Prostate gland (tissue), 2 donors: ENCODE results near the gene PRRT1.
"Not testable (repeated sequence)": the region's sequence is repeated elsewhere in the genome, so short reads cannot be mapped to it uniquely, and the experiment has no call there.

Source experiments
- CTCF ChIP-seq, 4 experiments: fragments of 200-600 bp in 2 of 4; fragments of 450-650 bp in 2 of 4; sonication (generic) in 2 of 4; IDR thresholded peaks; 1 replicate in 3 of 4; 2 replicates in 1 of 4; pipeline ENCODE4 v1.5.1; 2016 to 2019; ENCODE audit warnings: antibody characterized with exemption in 4 of 4, mild to moderate bottlenecking in 2 of 4, moderate library complexity in 2 of 4
- POLR2A ChIP-seq: fragments of 450-650 bp; IDR thresholded peaks from one replicate; pipeline ENCODE4 v1.6.1; 2016; ENCODE audit warnings: antibody characterized with exemption, mild to moderate bottlenecking

- TF ChIP-seq CTCF (IDR thresholded peaks at IDR 0.05); POLR2A: not testable (repeated sequence)
Measured at GRCh38 chr6:32100251-32100650, 51.5 kb downstream of the PRRT1 start.
